ENCODE data around the gene PEX14.

The PEX14 gene

GRCh38 chr1:10564063-10564462, 89.3 kb downstream of the PEX14 start:
- no peak for TF ChIP-seq EZH2phosphoT487 (conservative IDR thresholded peaks at IDR 0.05; ENCODE audit: low read length)
- no peak overlapping the region for H3K27ac ChIP-seq (ENCODE audit: low read depth, low read length)
- H2AFZ ChIP-seq (ENCODE audit: low read depth, low read length, severe bottlenecking): no peak overlapping the region
- H3K79me2 ChIP-seq (ENCODE audit: insufficient read depth, low read length): no peaks in the 10 kb centered on the region
- H3K4me3 ChIP-seq (ENCODE audit: insufficient read depth, low read length, poor library complexity, severe bottlenecking): no peak overlapping the region
- no peak overlapping the region for H3K4me2 ChIP-seq (ENCODE audit: low read depth, low read length, poor library complexity, severe bottlenecking)
- no peak overlapping the region for H3K9ac ChIP-seq (ENCODE audit: low read length)
- peaks cover 8% of the 10 kb centered on the region; the same call in 1 of the 2 replicates for H4K20me1 ChIP-seq (ENCODE audit: low read depth, low read length)
- no peaks in the 10 kb centered on the region for H3K9me3 ChIP-seq (ENCODE audit: insufficient read depth, low read length)
- H3K36me3 ChIP-seq (ENCODE audit: low read length): no peaks in the 10 kb centered on the region
- no peaks in the 10 kb centered on the region for H3F3A ChIP-seq (ENCODE audit: insufficient read depth)
- H3K9me2 ChIP-seq (replicated peaks; ENCODE audit: insufficient read depth, low read length): no peaks in the 10 kb centered on the region
- H3K27me3 ChIP-seq (ENCODE audit: low read length): no peaks in the 10 kb centered on the region

GRCh38 chr1:10569531-10569930, 94.8 kb downstream of the PEX14 start:
- H3K36me3 ChIP-seq (ENCODE audit: low read length): no peaks in the 10 kb centered on the region
- H3F3A ChIP-seq (ENCODE audit: insufficient read depth): no peaks in the 10 kb centered on the region
- no peaks in the 10 kb centered on the region for H3K9me3 ChIP-seq (ENCODE audit: insufficient read depth, low read length)
- H3K4me3 ChIP-seq (ENCODE audit: insufficient read depth, low read length, poor library complexity, severe bottlenecking): no peak overlapping the region
- 0 out of 2 replicates have a peak, but pooled peaks cover 3% of the 10 kb centered on the region for H4K20me1 ChIP-seq (ENCODE audit: low read depth, low read length)
- H3K27ac ChIP-seq (ENCODE audit: low read depth, low read length): no peak overlapping the region
- no peaks in the 10 kb centered on the region for H3K79me2 ChIP-seq (ENCODE audit: insufficient read depth, low read length)
- H3K4me2 ChIP-seq (ENCODE audit: low read depth, low read length, poor library complexity, severe bottlenecking): no peak overlapping the region
- no peaks in the 10 kb centered on the region for H3K9me2 ChIP-seq (replicated peaks; ENCODE audit: insufficient read depth, low read length)
- H2AFZ ChIP-seq (ENCODE audit: low read depth, low read length, severe bottlenecking): no peak overlapping the region
- no peak overlapping the region for H3K9ac ChIP-seq (ENCODE audit: low read length)
- TF ChIP-seq CTCF (IDR thresholded peaks at IDR 0.05; ENCODE audit: insufficient read depth, low read length, poor library complexity, severe bottlenecking) (no peak), EZH2phosphoT487 (conservative IDR thresholded peaks at IDR 0.05; ENCODE audit: low read length) (no peak)
- no peaks in the 10 kb centered on the region for H3K27me3 ChIP-seq (ENCODE audit: low read length)

GRCh38 chr1:10575616-10576015, 100.9 kb downstream of the PEX14 start:
- no peaks in the 10 kb centered on the region; the same call in 1 of the 2 replicates for H4K20me1 ChIP-seq (ENCODE audit: low read depth, low read length)
- H3K9me3 ChIP-seq (ENCODE audit: insufficient read depth, low read length): no peaks in the 10 kb centered on the region
- H3K79me2 ChIP-seq (ENCODE audit: insufficient read depth, low read length): no peaks in the 10 kb centered on the region
- H3F3A ChIP-seq (ENCODE audit: insufficient read depth): no peaks in the 10 kb centered on the region
- no peaks in the 10 kb centered on the region for H3K27me3 ChIP-seq (ENCODE audit: low read length)
- no peak overlapping the region for H2AFZ ChIP-seq (ENCODE audit: low read depth, low read length, severe bottlenecking)
- TF ChIP-seq CTCF (IDR thresholded peaks at IDR 0.05; ENCODE audit: insufficient read depth, low read length, poor library complexity, severe bottlenecking) (no peak), EZH2phosphoT487 (conservative IDR thresholded peaks at IDR 0.05; ENCODE audit: low read length) (no peak)
- H3K27ac ChIP-seq (ENCODE audit: low read depth, low read length): no peak overlapping the region
- no peak overlapping the region for H3K4me3 ChIP-seq (ENCODE audit: insufficient read depth, low read length, poor library complexity, severe bottlenecking)
- H3K4me2 ChIP-seq (ENCODE audit: low read depth, low read length, poor library complexity, severe bottlenecking): no peak overlapping the region
- H3K9ac ChIP-seq (ENCODE audit: low read length): no peak overlapping the region
- no peaks in the 10 kb centered on the region for H3K36me3 ChIP-seq (ENCODE audit: low read length)
- H3K9me2 ChIP-seq (replicated peaks; ENCODE audit: insufficient read depth, low read length): no peaks in the 10 kb centered on the region

GRCh38 chr1:10578070-10578469, 103.3 kb downstream of the PEX14 start:
- no peaks in the 10 kb centered on the region for H3F3A ChIP-seq (ENCODE audit: insufficient read depth)
- no peak overlapping the region for H3K4me3 ChIP-seq (ENCODE audit: insufficient read depth, low read length, poor library complexity, severe bottlenecking)
- TF ChIP-seq CTCF (IDR thresholded peaks at IDR 0.05; ENCODE audit: insufficient read depth, low read length, poor library complexity, severe bottlenecking): no peak
- TF ChIP-seq EZH2phosphoT487 (conservative IDR thresholded peaks at IDR 0.05; ENCODE audit: low read length): no peak
- no peaks in the 10 kb centered on the region; the same call in 1 of the 2 replicates for H4K20me1 ChIP-seq (ENCODE audit: low read depth, low read length)
- no peaks in the 10 kb centered on the region for H3K27me3 ChIP-seq (ENCODE audit: low read length)
- H3K4me2 ChIP-seq (ENCODE audit: low read depth, low read length, poor library complexity, severe bottlenecking): no peak overlapping the region
- H3K9me2 ChIP-seq (replicated peaks; ENCODE audit: insufficient read depth, low read length): no peaks in the 10 kb centered on the region
- H3K9me3 ChIP-seq (ENCODE audit: insufficient read depth, low read length): no peaks in the 10 kb centered on the region
- H2AFZ ChIP-seq (ENCODE audit: low read depth, low read length, severe bottlenecking): no peak overlapping the region
- H3K27ac ChIP-seq (ENCODE audit: low read depth, low read length): no peak overlapping the region
- no peaks in the 10 kb centered on the region for H3K36me3 ChIP-seq (ENCODE audit: low read length)
- H3K9ac ChIP-seq (ENCODE audit: low read length): no peak overlapping the region
- no peaks in the 10 kb centered on the region for H3K79me2 ChIP-seq (ENCODE audit: insufficient read depth, low read length)
